GM19372 (cell line): ENCODE data around the gene CCNL2.
"Not testable (repeated sequence)": the region's sequence is repeated elsewhere in the genome, so short reads cannot be mapped to it uniquely, and the experiment has no call there.

Experiments used
- ATAC-seq: cut with Tn5 transposase; IDR thresholded peaks from one replicate; pipeline ENCODE4 v1.9.1; 2021; ENCODE audit warnings: mild to moderate bottlenecking, low read depth, moderate library complexity; ENCODE audit not compliant: unreplicated experiment

Gene CCNL2

DNA sequence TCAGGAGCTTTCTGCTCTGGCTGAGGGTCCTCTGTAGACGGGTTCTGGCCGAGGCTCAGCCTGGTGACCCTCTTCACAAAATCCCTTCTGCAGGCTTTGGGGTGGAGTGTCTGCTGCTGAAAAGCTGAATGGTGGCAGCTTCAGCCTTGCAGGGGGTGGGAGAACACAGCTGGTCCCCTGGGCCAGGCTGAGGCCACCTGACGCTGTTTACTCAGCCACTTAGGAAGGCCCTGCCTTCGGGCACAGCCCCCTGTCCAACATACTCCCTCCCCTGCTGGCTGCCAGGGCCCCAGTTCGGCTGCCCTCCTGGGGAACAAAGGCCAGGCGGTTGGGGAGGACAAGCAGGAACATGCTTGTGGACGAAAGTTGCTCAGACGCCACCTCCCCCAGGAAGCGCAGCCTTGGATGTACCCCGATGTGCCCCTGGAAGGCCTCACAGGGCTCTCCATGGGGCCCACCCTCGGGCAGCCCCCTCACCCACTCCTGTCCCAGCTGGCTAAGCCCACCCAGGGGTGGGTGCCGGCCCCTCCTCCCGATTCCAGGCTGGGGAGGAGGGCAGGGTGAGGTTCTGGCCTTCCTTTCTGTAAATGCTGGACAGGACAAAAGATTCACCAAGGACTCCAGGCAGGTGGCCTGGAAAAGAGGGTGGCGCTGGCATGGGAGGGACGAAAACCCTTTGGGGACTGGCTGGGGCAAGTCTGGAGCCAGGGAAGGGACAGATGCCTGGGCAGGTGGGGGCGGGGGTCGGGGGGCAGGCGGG, 22.2 kb upstream of the CCNL2 start, which contains the start of gene ANKRD65:
Gene ANKRD65 (minus strand): TSS at position 130 of the 760 bp plus-strand sequence. CDS start 271 bp downstream, outside the sequence.
- no peak for ATAC-seq

DNA sequence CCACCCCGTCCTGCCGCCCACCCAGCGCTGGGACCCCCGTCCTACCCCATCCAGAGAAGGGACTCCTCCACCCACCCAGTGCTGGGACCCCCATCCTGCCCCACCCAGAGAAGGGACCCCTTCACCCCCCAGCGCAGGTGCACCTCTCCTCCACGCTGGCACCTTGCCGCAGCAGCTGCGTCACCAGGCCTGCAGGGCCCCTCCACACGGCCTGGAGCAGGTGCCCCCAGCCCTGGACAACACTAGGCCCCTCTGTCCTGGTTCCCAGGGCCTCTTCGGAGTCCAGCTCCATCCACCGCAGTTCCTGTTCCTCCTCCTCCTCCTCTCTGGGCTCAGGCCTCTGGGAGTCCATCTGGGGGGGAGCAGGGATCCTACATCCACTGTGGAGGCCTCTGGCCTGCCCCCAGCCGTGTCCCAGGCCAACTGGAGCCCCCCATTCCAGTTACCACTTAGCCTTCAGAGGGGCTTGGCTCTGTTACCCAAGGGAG, 21.6 kb upstream of the CCNL2 start:
- no peak for ATAC-seq

DNA sequence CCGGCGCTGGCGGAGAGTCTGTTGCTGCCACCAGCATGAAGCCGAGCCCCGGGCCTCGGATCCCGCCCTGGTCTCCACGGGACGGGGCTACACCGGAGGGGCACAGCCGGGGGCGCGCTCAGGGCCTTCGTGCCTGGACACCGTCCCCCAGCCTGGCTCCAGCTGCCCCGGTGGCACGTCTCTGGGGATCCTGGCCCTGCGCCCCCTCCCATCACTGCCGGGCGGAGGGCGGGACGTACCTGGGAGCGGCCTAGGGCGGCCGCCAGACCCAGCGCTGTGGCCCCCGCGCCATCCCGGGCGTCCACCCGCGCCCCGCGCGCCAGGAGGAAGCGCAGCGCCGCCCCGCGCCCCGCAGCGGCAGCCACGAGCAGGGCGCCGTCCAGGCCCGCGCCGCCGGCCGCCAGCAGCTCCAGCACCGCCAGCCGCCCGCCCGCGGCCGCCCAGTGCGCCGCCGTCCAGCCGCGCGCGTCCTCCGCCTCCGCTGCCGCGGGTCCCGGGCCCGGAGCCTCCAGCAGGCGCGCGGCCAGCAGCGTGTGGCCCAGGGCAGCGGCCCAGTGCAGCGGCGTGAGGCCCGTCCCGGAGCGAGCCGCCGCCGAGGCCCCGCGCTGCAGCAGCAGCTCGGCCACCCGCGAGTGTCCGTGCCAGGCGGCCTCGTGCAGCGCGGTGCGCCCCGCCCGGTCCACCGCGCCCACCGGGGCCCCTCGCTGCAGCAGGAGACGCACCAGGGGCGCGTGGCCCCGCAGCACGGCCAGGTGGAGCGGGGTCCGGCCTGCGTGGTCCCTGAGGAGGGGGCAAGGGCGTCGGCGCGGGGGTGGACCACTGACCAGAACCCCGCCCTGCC, 20.9 kb upstream of the CCNL2 start:
- ATAC-seq, result no peak

DNA sequence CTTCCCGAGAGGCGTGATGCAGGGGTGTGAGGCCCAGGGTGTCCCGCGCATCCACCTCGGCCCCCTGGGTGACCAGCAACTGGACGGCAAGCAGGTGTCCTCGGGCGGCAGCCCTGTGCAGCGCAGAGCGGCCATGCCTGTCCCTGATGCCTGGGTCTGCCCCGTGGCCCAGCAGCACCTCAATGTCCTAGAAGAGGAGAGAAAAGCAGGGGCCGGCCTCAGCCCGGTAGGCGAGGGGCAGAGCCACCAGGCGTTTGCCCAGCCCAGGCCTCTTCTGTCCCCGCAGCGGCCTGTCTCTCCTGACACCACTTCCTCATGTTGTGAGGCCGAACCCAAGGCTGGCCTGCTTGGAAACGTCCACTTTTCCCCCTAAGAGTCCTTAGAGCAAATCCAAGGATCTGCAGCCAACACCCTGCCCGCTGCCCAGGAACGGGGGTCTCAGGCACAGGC, 20.3 kb upstream of the CCNL2 start:
- ATAC-seq, result no peak

DNA sequence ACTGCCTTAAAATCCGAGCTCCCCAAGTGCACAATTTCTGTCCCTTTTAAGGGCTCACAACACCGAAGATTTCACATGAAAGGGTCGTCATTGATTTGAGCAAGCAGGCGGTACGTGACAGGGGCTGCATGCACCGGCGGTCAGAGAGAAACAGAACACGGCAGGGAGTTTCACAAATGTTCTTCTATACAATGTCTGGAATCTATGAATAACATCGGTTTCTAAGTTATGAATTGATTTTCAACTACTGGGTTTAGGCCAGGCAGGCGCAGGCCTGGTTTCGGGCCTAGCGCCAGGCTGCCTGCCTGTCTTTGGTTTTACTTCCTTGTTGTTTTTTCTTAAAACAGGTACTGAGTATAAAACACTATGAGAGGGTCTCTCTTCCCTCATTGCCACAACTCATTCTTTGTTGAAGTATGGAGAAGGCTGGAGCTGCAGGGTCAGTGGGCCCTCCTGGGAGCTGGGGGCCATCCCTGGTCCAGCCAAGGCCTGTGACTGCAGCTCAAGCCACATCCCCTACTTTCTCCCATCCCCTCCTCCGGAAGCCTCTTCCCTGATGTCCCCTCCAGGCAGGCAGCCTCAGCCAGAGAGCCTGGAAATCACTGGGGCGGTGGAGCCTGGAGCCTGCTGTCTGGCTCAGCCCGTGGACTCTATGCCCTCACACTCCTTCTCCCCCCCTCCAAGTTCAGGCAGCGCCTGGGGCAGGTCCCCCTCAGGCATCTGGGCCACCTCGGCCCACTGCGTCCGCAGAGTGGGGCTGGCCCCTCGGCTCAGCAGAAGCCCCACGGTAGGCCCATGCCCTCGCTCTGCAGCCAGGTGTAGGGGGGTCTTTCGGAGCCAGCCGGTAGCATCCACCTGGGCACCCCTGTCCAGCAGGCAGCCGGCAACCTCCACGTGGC, 19.6 kb upstream of the CCNL2 start:
- no peak for ATAC-seq

DNA sequence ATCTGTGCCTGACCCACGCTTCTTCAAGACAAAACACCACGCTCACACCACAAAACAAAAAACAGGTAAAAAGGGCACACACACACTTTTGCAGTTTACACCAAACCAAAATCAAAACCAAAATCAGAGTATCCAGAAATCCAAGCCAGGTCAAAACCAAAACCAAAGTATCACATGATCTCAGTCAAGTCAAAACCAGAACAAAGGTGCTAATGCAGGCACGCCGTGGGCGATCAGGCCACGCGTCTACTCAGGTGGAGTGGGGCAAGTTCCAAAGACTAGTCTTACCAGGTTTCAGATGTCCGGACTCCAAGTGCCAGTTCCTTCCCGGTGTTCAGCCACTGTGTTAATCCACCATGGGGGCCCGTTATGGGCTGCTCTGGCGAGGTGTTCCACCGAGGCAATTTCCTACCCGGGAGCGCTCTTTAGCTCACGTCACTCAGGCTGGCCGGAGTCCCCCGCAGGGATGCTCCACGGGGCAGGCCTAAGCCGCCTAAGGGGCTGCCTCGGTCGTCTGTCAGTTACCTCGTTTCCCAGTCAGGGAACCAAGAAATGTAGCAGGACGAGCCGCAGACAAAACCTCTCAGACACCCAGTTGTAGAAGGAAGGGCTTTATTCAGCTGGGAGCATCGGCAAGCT, 18.8 kb upstream of the CCNL2 start:
- not testable (repeated sequence) for ATAC-seq

DNA sequence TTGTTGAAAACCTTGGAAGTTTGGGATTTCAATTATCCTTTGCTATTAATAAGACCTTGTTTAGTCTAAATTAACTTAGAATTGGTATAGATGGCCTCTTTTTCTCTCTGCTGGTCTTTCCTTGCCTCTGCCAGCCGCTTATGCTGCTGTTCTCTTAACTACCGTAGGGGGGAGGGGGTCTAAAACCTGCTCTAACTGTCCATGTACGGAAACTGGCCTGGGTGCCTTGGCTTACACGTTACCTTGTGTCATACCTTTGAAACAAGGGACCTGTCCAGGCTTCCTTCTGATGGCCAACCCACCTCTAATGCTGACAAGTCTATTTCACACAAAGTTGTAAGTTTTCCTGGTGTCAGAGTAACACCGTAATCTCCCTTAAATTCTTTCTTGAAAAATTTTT, 18.3 kb upstream of the CCNL2 start:
- ATAC-seq, result not testable (repeated sequence)

DNA sequence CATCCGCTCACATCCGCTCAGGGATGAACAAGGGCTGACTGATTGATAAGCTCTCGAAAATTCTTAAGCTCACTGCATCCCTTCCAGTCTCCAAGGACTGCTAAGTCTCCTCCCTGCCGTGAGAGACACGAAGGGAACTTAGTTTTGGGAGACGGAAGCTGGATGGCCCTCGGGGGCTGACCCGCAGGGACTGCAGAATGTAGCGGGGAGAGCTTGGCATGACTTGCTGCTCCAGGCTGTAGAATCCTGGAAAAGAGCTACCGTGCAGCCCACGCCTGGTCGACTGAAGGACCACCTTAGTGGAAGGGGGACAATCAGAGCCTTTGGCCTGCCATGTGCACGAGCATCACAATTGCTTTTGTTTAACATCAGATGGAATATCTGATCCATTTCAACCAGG, 16.6 kb upstream of the CCNL2 start:
- no peak for ATAC-seq

DNA sequence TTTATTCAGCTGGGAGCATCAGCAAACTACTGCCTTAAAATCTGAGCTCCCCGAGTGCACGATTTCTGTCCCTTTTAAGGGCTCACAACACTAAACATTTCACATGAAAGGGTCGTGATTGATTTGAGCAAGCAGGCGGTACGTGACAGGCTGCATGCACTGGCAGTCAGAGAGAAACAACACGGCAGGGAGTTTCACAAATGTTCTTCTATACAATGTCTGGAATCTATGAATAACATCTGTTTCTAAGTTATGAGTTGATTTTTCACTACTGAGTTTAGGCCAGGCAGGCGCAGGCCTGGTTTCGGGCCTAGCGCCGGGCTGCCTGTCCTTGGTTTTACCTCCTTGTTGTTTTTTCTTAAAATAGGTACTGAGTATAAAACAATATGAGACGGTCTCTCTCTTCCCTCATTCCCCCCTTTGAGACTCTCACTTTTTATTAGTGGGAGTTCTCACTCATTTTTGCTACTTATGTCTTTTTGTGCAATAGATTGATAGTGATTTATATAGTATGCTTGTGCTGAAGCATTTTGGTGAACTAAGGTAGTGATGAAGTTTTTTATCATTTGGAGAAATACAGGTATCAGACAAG, 13.3 kb upstream of the CCNL2 start:
- not testable (repeated sequence) for ATAC-seq

DNA sequence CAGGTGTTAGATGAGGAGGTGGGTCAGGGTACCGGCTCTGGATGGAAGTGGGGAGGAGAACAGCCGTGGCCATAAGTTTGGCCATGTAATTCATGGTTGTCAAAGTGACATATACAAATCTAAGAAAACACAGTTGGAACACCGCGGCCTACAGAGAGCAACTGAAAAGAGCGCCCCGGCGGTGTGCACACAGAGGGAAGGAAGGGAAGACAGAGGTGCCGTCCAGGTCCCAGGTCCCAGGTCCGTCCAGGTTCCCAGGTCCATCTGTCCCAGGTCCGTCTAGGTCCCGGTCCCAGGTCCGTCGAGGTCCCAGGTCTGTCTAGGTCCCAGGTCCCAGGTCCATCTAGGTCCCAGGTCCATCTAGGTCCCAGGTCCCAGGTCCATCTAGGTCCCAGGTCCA, 12.5 kb upstream of the CCNL2 start:
- no peak for ATAC-seq

DNA sequence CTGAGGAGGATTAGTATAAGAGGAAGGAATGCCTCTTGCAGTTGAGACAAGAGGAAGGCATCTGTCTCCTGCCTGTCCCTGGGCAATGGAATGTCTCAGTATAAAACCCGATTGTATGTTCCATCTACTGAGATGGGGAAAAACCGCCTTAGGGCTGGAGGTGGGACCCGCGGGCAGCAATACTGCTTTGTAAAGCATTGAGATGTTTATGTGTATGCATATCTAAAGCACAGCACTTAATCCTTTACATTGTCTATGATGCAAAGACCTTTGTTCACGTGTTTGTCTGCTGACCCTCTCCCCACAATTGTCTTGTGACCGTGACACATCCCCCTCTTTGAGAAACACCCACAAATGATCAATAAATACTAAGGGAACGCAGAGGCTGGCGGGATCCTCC, 11.1 kb upstream of the CCNL2 start:
- not testable (repeated sequence) for ATAC-seq

DNA sequence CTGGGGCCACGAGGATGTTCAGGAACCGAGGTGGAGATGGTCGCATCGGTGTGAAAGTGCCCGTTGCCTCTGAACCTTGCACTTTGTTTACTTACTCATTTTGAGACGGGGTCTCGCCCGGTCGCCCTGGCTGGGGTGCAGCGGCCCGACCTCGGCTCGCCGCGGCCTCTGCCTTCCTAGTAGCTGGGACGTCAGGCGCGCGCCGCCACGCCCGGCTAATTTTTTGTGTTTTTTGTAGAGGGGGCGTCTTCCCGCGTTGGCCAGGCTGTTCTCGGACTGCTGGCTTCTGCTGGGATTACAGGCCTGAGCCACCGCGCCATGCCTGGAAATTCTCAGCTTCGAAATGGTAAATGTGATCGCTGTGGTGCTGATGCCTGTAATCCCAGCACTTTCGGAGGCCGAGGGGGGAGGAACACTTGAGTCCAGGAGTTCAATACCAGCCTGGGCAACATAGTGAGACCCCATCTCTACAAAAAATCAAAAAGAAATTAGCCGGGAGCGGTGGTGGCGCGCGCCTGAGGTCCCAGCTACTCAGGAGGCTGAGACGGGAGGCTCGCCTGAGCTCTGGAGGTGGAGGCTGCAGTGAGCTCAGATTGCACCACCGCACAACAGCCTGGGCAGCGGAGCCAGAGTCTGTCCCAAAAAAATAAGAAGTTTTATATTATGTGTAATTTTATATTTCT, 8.6 kb upstream of the CCNL2 start:
- ATAC-seq, result peak; percentile 16

DNA sequence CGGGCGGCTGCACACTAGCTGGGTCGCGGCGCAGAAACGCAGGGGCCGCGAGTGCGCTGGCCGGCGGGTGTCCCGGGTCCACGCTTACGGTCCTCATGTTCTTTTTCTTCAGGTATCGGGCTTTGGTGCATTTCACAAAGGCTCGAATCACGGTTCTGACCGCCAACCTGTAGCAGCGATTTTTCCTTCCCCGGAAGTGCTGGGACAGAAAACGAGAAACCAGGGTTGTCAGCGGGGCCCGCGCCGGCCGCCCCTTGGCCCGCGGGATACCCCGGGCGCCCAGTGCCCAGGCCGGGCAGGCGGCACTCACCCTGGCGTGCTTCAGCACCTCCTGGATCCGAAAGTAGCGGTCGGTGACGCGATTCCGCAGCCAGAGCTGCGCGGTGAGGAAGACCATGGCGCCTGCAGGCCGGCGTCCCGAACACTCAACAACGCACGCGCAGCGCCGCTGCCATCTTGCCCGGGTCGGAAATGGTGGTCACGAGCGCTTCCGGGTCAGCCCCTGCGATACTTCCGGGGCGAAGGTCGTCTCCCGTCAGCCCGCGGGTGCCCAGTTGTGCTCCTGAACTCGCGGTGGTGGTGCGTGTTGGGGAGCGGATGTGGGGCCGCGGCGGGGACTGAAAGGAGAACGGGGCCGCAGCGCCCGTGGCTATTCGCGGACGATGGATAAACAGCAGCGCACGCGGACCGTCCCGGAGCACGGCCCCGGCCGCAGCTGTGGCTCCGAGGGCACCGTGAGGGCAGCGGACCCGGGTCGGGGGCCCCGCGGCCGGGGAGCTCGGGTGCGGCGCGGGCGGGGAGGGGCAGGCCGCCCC, 7.9 kb upstream of the CCNL2 start, which contains the start of gene MRPL20:
Gene MRPL20 (minus strand): TSS at position 473 of the 815 bp plus-strand sequence. CDS start 76 bp downstream, at position 397.
- peak; percentile 89 for ATAC-seq

DNA sequence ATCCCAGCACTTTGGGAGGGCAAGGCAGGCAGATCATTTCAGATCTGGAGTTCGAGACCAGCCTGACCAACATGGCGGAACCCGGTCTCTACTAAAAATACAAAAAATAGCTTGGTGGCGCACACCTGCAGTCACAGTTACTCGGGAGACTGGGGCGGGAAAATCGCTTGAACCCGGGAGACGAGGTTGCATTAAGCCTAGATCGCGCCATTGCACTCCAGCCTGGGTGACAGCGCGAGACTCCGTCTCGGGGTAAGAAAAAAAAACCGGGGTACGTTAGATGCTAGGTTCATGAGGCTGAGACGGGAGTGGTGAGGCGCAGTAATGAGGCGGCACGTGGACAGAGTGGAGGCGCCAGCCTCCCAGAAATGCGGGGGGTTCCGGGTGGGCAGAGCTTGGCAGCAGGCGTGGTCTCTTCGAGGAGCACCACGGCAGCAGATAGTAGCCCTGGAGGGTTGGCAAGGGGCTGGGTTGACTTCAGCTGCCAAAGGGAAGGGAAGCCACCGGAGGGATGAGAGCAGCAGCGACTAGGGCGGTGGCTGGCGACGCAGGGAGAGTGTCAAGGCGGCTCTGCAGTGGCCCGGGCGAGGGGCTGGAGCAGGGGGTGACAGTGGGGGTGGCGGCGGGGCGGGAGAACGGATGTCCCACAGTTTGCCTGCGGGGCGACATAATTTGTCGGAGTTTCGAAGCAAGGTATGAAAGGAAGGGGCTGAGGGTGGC, 7.1 kb upstream of the CCNL2 start:
- ATAC-seq, result no peak

DNA sequence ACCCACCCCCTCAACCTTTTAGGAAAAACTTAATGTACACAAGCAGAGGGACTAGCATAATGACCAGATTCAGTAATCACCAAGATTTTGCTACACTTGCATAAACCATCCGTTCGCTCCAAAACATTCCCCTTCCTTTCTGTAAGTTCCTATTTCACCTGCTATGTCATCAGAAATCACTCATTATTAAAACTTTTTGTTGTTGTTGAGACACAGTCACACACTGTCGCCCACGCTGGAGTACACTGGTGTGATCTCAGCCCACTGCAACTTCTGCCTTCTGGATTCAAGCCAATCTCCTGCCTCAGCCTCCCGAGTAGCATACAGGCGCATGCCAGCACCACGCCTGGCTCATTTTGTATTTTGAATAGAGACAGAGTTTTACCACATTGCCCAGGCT, 4.5 kb upstream of the CCNL2 start:
- ATAC-seq, result no peak

DNA sequence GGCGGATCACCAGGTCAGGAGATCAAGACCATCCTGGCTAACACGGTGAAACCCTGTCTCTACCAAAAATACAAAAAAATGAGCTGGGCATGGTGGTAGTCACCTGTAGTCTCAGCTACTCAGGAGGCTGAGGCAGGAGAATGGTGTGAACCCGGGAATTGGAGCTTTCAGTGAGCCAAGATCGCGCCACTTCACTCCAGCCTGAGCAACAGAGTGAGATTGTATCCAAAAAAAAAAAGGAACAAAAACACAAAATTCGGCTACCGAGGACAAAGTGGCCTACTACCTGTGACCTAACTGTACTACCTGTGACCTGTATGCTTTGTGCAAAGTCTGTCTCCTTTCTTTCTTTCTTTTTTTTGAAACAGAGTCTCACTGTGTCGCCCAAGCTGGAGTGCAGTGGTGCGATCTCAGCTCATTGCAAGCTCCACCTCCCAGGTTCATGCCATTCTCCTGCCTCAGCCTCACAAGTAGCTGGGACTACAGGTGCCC, 3.8 kb upstream of the CCNL2 start:
- not testable (repeated sequence) for ATAC-seq
